ENCODE data around the gene MINDY4B.

Gene MINDY4B

GRCh38 chr3:150905339-150905738 lies at the start of gene MINDY4B:
MINDY4B (minus strand) TSS chr3:150905439; CDS start chr3:150905439, 0 bp downstream.
- DNase-seq: no peak

GRCh38 chr3:150951923-150952322 lies 46.7 kb upstream of the MINDY4B start:
- no peak for DNase-seq

GRCh38 chr3:150945226-150946032 lies 40.2 kb upstream of the MINDY4B start:
- no peak for DNase-seq

GRCh38 chr3:150942221-150942620 lies 37.0 kb upstream of the MINDY4B start:
- no peak for DNase-seq

- no peak for DNase-seq
Observed at GRCh38 chr3:150936693-150937092, 31.5 kb upstream of the MINDY4B start.

- no peak for DNase-seq
Observed at GRCh38 chr3:150933473-150933995, 28.3 kb upstream of the MINDY4B start.

GRCh38 chr3:150931745-150932144 lies 26.5 kb upstream of the MINDY4B start:
- DNase-seq: peak; percentile 5

- no peak for DNase-seq
Observed at GRCh38 chr3:150930839-150931238, 25.6 kb upstream of the MINDY4B start.

- DNase-seq: no peak
Observed at GRCh38 chr3:150928234-150928633, 23.0 kb upstream of the MINDY4B start.

- no peak for DNase-seq
Observed at GRCh38 chr3:150926328-150926727, 21.1 kb upstream of the MINDY4B start.

- no peak for DNase-seq
Observed at GRCh38 chr3:150925751-150926201, 20.5 kb upstream of the MINDY4B start.

- DNase-seq: no peak
Observed at GRCh38 chr3:150922611-150923010, 17.4 kb upstream of the MINDY4B start.

- DNase-seq: no peak
Observed at GRCh38 chr3:150921209-150921608, 16.0 kb upstream of the MINDY4B start.

- no peak for DNase-seq
Observed at GRCh38 chr3:150920236-150920635, 15.0 kb upstream of the MINDY4B start.

GRCh38 chr3:150917951-150918350 lies 12.7 kb upstream of the MINDY4B start:
- DNase-seq: no peak

GRCh38 chr3:150913133-150913922 lies 8.1 kb upstream of the MINDY4B start:
- DNase-seq: no peak

GRCh38 chr3:150912501-150912900 lies 7.3 kb upstream of the MINDY4B start:
- DNase-seq: no peak

GRCh38 chr3:150911771-150912170 lies 6.5 kb upstream of the MINDY4B start:
- no peak for DNase-seq

- no peak for DNase-seq
Observed at GRCh38 chr3:150906461-150906860, 1.2 kb upstream of the MINDY4B start.

GRCh38 chr3:150905746-150906145 lies 507 bp upstream of the MINDY4B start:
- no peak for DNase-seq

- DNase-seq: no peak
Observed at GRCh38 chr3:150902988-150903387, 2.3 kb downstream of the MINDY4B start.

- DNase-seq: no peak
Observed at GRCh38 chr3:150901793-150902192, 3.4 kb downstream of the MINDY4B start.

- DNase-seq: no peak
Observed at GRCh38 chr3:150899141-150899540, 6.1 kb downstream of the MINDY4B start.
